ENCODE results near the gene OSGEPL1.

OSGEPL1 gene

GRCh38 chr2:189762551-189763298 is at the start of gene OSGEPL1:
Gene OSGEPL1 (minus strand): TSS chr2:189762792. CDS start chr2:189761640, 1,152 bp downstream.
- in situ Hi-C loops (cut with HindIII; ENCODE audit: low pct_unique_long_range_greater_than_20kb, low sequenced_read_pairs) = no loop called here
- TF ChIP-seq JUND (IDR thresholded peaks at IDR 0.05; ENCODE audit: low read depth) = no peak

GRCh38 chr2:189803431-189803830 is 40.8 kb upstream of the OSGEPL1 start:
- no peak for DNase-seq (ENCODE audit: low read depth in 1 of 2, low spot score in 1 of 2)
- no peak for TF ChIP-seq JUND (IDR thresholded peaks at IDR 0.05; ENCODE audit: low read depth)
- in situ Hi-C loops (cut with HindIII; ENCODE audit: low pct_unique_long_range_greater_than_20kb, low sequenced_read_pairs) = no loop called here

More at GRCh38 chr2:189762551-189763298, at the start of gene OSGEPL1:
- DNase-seq (ENCODE audit: low read depth in 1 of 2, low spot score in 1 of 2) = peak; percentile 24 to 93

GRCh38 chr2:189802396-189802912 is 39.9 kb upstream of the OSGEPL1 start:
- TF ChIP-seq JUND (IDR thresholded peaks at IDR 0.05; ENCODE audit: low read depth) = no peak
- no peak for DNase-seq (ENCODE audit: low read depth in 1 of 2, low spot score in 1 of 2)
- in situ Hi-C loops (cut with HindIII; ENCODE audit: low pct_unique_long_range_greater_than_20kb, low sequenced_read_pairs) = no loop called here

GRCh38 chr2:189799531-189799930 is 36.9 kb upstream of the OSGEPL1 start:
- TF ChIP-seq JUND (IDR thresholded peaks at IDR 0.05; ENCODE audit: low read depth) = no peak
- in situ Hi-C loops (cut with HindIII; ENCODE audit: low pct_unique_long_range_greater_than_20kb, low sequenced_read_pairs) = no loop called here
- DNase-seq (ENCODE audit: low read depth in 1 of 2, low spot score in 1 of 2) = no peak

GRCh38 chr2:189799030-189799331 is 36.4 kb upstream of the OSGEPL1 start:
- in situ Hi-C loops (cut with HindIII; ENCODE audit: low pct_unique_long_range_greater_than_20kb, low sequenced_read_pairs) = no loop called here
- DNase-seq (ENCODE audit: low read depth in 1 of 2, low spot score in 1 of 2) = no peak
- TF ChIP-seq JUND (IDR thresholded peaks at IDR 0.05; ENCODE audit: low read depth) = no peak

DNA sequence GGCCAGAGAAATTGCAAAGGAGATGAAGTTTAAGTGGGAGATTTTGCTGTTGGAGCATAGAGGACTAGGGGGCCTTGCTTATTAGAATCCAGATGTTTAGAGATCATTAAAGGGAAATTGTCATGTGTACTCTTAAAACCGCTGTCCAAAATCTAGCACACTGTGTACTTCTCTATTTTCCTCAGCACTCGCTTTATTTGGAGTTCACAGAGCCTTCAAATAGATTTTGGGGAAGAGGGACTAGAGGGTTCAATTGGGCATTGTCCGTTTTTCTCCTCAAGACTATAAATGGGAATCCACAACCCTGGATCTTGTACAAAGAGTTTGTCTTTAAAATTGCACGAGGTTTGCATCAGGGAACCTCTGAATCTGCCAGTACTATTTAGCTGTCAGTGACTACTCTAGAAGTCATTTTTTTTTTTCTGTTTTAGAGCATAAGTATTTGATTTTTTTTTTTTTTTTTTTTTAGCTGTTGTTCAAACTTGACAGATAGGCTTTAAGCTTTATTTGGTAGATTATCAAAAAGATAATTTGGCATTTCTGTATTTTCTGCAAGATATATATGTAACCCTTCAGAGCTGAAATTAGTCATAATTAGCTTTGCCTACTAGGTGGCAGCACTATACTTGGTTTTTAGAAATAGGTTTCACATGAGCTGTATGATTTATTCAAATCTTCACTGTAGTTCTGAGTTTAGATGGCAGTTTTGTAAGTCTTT is 35.9 kb upstream of the OSGEPL1 start:
- in situ Hi-C loops (cut with HindIII; ENCODE audit: low pct_unique_long_range_greater_than_20kb, low sequenced_read_pairs) = no loop called here

DNA sequence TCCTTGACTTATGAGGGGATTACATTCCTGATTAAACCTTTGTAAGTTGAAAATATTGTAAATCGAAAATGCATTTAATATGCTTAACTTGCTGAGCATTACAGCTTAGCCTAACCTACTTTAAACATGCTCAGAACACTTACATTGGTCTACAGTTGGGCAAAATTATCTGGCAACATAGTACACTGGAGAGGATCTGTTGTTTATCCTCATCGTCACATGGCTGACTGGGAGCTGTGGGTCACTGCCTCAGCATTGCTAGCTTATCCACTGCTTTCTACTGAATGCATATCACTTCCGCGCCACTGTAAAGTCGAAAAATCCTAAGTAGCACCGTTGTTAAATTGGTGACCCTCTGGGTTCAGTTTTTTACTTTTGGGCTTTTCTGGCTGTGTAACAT is 35.3 kb upstream of the OSGEPL1 start:
- TF ChIP-seq JUND (IDR thresholded peaks at IDR 0.05; ENCODE audit: low read depth) = no peak
- in situ Hi-C loops (cut with HindIII; ENCODE audit: low pct_unique_long_range_greater_than_20kb, low sequenced_read_pairs) = no loop called here
- no peak for DNase-seq (ENCODE audit: low read depth in 1 of 2, low spot score in 1 of 2)

More for the DNA sequence above, 35.9 kb upstream of the OSGEPL1 start:
- peak in 1 of 2 experiments; percentile 38 for DNase-seq (ENCODE audit: low read depth in 1 of 2, low spot score in 1 of 2)
- no peak for TF ChIP-seq JUND (IDR thresholded peaks at IDR 0.05; ENCODE audit: low read depth)

- in situ Hi-C loops (cut with HindIII; ENCODE audit: low pct_unique_long_range_greater_than_20kb, low sequenced_read_pairs) = no loop called here
- no peak for TF ChIP-seq JUND (IDR thresholded peaks at IDR 0.05; ENCODE audit: low read depth)
Measured at GRCh38 chr2:189794310-189794709, 31.7 kb upstream of the OSGEPL1 start.

GRCh38 chr2:189791338-189792042 is 28.9 kb upstream of the OSGEPL1 start:
- no peak for TF ChIP-seq JUND (IDR thresholded peaks at IDR 0.05; ENCODE audit: low read depth)
- DNase-seq (ENCODE audit: low read depth in 1 of 2, low spot score in 1 of 2) = no peak
- in situ Hi-C loops (cut with HindIII; ENCODE audit: low pct_unique_long_range_greater_than_20kb, low sequenced_read_pairs) = no loop called here

More at GRCh38 chr2:189794310-189794709, 31.7 kb upstream of the OSGEPL1 start:
- no peak for DNase-seq (ENCODE audit: low read depth in 1 of 2, low spot score in 1 of 2)

- in situ Hi-C loops (cut with HindIII; ENCODE audit: low pct_unique_long_range_greater_than_20kb, low sequenced_read_pairs) = no loop called here
- DNase-seq (ENCODE audit: low read depth in 1 of 2, low spot score in 1 of 2) = peak; percentile 87 to 95
- no peak for TF ChIP-seq JUND (IDR thresholded peaks at IDR 0.05; ENCODE audit: low read depth)
Measured at GRCh38 chr2:189783927-189784867, 21.6 kb upstream of the OSGEPL1 start, which contains the start of the genes ORMDL1 and PMS1. Gene ORMDL1 (minus strand): TSS chr2:189784339. CDS start chr2:189782595, 1,744 bp downstream. Gene PMS1 (plus strand): TSS chr2:189784450. CDS start chr2:189791810, 7,360 bp downstream.

DNA sequence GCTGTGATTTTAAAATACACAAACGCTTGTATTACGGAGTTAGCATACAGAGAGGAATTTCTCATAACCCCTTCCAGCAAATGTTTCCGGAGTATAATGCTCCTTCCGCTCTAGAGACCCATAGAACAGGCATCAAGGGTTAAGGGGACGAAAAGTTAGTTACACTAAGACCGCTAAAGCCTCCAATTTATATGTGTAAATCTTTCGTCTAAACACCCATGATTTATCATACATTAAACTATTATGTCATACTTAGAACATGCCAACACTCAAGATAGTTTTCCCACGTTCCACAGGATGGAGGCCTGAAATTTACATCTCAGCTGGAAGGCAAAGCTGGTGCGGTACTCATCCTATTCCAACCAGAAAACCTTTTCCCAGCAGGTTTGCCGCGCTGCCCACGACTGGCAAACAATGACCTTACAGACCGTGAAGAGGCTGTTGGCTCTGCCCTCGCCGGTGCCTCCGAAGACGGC is 20.9 kb upstream of the OSGEPL1 start:
- no peak for TF ChIP-seq JUND (IDR thresholded peaks at IDR 0.05; ENCODE audit: low read depth)
- in situ Hi-C loops (cut with HindIII; ENCODE audit: low pct_unique_long_range_greater_than_20kb, low sequenced_read_pairs) = no loop called here
- peak in 1 of 2 experiments; percentile 23 for DNase-seq (ENCODE audit: low read depth in 1 of 2, low spot score in 1 of 2)

All from T47D (cell line).